NAMALWA (cell line): Measurements from ENCODE around the gene TPCN2.
"Not testable (repeated sequence)": the region's sequence is repeated elsewhere in the genome, so short reads cannot be mapped to it uniquely, and the experiment has no call there.

Experiments used
- DNase-seq: peaks from one replicate; pipeline ENCODE4 v3.0.0-alpha.2; 2015; ENCODE audit warnings: low spot score

Gene TPCN2

DNA sequence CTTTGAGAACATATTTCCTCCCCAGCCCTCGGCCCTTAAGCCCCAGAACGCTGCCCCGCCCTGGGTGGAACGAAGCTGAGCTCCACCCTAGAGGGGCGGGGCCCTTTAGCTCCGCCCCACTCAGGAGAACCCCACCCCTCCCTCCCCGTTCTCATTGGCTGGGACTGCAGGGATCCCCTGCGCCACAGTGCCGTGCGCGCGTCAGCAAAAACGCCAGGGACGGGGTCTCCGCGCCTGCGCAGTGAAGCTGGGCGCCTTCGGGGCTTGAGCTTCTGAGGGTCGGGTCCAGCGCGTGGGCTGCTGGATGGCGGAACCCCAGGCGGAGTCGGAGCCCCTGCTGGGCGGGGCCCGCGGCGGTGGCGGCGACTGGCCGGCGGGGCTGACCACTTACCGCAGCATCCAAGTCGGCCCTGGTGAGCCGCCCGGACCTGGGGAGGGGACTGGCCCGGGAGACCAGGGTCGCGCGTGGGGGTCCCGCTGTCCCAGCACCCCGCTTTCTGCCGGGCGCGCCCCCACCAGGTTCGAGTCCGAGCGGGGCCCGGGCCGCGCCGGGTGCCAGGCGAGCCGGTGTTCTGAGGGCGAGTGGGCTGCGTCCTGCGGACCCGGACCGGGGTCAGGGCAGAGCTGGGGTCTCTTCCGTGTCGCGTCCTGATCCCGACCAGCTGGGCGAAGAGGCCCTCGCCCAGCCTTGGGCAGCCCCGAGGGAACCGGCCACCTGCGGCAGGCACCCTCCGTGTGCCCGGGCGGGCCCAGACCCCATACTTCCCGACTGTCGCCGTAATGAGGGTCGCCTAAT lies at the start of gene TPCN2:
Gene TPCN2 (plus strand): TSS at position 239 of the 796 bp plus-strand sequence. CDS start 66 bp downstream, at position 305.
- DNase-seq, result peak; percentile 96

- no peak for DNase-seq
Measured at GRCh38 chr11:68999093-68999747, 49.5 kb upstream of the TPCN2 start.

GRCh38 chr11:68999748-69000355 lies 48.9 kb upstream of the TPCN2 start:
- not testable (repeated sequence) for DNase-seq

DNA sequence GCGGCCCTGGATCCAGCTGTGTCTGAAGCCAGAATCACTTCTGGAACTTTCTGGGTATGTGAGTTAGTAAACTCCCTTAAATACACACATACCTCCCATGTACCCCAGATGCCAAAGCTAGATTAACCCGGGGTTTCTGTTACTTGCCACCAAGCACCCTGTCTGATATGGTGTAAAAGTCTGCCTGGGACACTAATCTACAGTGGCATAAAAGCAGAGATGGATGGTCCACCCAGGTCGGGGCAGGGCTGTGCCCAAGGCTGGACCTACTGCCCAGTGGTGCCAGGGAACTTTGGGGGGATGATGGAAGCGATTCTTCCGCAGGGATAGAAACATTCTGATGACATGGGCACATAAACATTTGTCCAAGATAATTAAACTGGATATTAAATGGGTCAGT lies 48.3 kb upstream of the TPCN2 start:
- DNase-seq, result no peak

GRCh38 chr11:69000831-69001242 lies 47.9 kb upstream of the TPCN2 start:
- peak; percentile 34 for DNase-seq

DNA sequence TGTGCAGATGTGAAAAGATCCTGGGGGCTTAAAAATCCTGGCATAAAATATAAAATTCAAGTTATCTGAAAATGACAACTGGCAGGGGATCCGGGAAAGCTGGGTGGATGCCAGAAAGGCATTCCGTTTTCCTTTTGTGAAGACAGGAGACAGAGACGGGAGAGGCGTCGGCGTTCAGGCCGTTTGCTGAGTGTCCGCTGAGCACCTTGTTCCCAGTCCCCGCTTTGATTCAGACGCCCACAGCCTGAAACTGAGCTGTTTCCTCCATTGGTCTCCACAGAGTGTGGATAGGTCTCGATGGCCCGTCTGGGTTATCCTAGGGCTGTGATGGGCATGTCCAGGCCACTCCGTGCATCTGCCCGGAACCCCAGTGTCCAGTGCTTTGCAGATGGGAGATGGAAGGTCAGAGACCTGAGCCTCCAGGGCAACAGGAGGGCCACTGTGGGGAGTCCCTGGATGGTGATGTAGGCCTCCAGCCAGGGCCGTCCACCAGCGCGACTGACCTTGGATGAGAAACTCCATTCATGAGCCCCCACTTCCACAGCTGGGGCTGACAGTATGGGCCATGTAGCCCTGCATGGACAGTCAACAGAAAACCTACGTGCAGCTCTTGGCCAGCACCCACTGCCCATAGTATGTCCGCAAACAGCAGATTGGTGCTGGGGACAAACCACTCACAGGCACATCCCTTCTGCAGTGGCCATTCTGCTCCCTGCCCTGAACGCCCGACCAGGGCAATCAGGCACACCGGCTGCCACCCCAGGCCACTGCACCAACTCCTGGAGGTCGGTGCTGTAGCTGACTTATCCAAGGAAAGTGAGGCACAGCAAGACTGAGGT lies 47.3 kb upstream of the TPCN2 start:
- no peak for DNase-seq

- no peak for DNase-seq
Measured at GRCh38 chr11:69002110-69002569, 46.6 kb upstream of the TPCN2 start.

- no peak for DNase-seq
Measured at GRCh38 chr11:69002570-69003231, 46.0 kb upstream of the TPCN2 start.

DNA sequence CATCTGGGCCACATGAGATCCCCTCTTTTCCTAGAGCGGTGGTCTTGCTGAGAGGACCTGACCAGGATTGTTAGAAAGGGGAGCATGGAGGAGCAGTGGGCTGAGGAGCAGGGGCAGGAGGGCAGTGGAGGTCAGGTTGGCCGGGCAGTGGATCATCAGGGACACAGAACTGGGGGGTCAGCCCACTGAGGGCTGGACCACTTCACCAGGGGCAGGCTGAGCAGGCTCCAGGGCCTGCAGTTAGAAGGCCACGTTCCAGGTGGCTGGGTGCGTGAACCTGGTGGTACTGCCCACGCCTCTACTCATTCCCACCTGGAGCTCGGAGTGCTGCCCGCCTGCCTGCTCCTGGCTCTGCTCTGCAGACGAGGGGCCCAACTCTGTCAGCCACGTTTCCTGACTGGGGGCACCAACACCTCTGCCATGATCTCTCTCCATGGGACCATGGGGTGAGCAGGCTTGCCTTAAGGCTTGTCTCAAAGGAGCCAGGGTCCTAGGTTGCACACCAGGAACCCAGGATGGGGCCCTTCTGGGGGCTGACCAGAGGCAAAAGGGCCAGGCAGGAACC lies 45.3 kb upstream of the TPCN2 start:
- no peak for DNase-seq

DNA sequence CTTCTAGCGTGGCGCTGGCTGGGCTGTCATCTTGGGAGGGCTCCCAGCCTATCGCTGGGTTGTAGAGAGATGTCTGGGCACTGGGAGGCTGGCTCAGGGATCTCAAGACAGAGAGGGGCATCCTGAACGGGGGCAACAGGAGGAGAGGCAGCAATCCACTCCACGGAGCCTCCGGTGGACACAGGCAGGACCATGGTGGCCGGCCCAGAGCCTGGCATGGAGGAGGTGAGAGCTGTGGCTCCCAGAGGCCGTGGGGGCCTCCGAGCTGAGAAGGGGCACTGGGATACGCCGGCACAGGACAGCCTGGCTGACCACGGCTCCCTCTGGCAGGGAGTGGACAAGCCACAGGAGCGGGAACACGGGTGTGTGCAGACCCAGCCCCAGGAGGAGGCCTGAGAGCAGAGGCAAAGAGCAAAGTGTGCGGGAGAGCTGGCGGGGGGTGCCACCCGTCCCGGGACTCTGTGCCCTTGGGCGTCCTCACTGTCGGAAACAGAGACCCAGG lies 44.8 kb upstream of the TPCN2 start:
- DNase-seq, result no peak

DNA sequence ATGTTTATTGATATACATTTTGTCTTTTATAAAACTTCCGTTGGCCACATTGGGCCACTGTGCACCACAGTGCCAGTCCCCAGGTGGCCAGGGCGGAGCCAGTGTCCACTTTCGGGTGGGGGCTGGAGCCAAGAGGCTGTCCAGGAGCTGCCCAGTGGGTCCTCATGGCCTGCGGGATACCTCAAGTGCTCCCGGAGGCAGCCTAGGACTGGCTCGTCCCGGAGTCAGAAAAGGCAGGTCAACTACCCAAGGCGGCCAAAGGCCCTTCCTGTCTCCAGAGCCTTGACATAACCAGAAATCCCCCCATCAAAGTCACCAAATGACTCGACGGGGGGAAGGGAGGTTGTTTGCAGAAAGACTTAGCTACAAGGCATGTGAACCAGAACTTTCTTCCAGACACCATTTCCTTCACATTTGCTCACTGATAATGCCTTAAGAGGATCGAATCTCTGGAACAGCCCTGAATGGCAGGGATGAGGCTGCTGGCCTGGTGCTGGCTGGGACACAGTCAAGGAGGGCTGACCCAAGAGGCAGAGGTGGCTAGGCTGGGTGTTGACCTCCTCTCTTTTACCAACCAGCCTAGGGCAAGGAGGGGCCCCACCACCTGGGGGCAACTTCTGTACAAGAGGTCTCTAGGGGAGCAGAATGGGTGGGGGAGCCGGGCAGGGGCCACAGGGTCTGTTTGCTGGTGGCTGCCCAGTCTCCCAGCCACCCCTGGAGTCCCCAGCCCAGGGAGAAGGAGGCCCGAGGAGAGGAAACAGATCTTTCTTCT lies 44.1 kb upstream of the TPCN2 start:
- DNase-seq, result no peak

- no peak for DNase-seq
Measured at GRCh38 chr11:69005183-69005630, 43.5 kb upstream of the TPCN2 start.

DNA sequence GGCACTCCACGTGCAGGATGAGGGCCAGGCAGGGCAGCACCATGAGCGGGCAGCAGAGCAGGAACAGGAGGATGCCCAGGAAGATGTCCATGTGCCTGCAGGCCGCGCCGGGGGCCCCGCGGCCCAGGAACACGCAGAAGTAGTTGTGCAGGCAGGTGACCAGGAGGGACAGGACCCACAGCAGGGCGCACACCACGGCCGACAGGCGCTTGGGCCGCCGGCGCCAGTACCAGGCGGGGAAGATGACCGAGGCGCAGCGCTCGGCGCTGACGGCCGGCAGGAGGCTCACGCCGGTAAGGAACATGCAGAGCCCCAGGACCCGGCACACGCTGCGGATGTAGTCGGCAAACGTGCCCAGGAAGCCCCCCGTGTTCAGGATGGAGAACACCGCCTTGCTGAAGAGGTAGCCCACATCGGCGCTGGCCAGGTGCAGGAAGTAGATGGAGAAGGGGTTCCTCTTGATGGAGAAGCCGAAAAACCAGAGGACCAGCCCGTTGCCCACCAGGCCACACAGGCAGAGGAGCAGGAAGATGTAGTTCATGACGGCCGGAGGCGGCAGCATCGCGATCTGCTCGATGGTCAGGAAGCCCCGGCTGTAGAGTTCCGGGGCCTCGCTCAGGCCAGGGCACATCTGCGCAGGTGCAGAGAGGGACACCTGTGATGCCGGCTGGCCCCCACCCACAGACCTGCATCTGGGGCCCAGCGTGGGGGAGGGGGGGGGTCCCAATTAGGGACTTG lies 42.9 kb upstream of the TPCN2 start:
- DNase-seq, result no peak

GRCh38 chr11:69006816-69007215 lies 41.9 kb upstream of the TPCN2 start:
- no peak for DNase-seq

GRCh38 chr11:69007975-69008381 lies 40.8 kb upstream of the TPCN2 start:
- DNase-seq, result no peak

GRCh38 chr11:69008737-69009440 lies 39.8 kb upstream of the TPCN2 start:
- no peak for DNase-seq

DNA sequence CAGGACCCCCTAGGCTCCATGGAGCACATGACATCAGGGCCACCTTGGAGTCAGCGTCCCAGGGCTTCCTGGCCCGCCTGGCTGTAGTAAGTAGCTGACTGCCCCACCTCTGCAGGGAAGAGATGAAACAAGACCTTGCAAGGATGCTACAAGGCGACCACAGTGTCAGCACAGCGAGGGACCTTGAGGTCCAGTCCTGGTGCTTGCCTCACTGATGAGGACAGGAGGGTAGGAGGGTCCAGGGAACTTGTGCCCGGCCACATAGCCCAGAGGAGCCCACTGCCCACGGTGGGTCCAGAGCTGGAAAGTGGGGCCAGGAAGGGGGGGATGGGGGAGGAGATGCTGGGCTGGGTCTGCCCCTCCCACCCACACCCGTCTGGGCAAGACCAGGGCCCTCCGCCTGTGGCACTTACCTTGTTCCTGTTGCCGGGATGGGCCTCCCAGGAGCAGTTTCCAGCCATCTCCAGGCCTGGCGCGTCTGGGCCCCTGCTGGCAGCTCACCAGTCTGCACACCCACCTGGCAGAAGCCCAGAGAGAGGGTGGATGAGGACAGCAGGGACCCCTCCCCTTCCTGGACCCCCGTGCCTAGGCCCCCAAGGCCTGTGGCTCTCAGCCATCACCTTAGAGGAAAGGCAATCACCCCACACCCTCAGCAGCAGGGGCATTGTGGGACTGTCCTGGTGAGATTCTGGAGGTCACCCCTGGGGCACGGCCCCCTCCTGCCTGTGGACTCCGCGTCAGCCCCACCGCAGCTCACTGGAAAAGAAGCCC lies 39.1 kb upstream of the TPCN2 start:
- DNase-seq, result no peak

DNA sequence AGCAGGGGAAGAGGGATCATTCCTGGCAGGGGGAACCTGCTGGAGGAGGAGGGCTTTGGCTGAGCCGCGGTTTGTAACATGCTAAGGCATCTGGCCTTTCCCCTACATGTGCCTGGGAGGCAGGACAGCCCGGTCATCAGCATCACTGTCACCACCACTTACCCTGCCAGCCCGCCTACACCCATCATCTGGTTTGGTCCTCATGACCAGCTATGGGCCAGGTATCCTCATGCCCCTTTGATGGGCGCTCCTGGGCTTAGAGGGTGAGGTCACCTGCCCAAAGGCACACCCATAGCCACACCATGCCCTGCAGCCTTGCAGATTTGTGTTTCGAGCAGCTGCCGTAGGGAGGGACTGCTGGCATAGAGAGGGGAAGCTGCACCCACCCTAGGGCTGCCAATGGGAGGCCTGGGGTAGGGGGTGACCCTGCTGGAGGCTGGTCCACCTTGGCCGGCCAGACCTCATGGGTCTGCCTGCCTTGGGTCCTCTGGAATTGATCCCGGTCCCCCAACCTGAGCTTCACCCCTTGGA lies 38.3 kb upstream of the TPCN2 start:
- DNase-seq, result no peak
